Activated CD8-positive, alpha-beta memory T cell treated with anti-CD3 and anti-CD28 coated beads, Interleukin-2, amount 50 U/mL, for 1 hour (primary cell): ENCODE results near the gene SOD3.

ENCODE experiments used
- DNase-seq: peaks from one replicate; pipeline ENCODE4 v3.0.0-alpha.2; 2020; ENCODE audit errors: extremely low read depth

Gene SOD3, protein sequence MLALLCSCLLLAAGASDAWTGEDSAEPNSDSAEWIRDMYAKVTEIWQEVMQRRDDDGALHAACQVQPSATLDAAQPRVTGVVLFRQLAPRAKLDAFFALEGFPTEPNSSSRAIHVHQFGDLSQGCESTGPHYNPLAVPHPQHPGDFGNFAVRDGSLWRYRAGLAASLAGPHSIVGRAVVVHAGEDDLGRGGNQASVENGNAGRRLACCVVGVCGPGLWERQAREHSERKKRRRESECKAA

DNA sequence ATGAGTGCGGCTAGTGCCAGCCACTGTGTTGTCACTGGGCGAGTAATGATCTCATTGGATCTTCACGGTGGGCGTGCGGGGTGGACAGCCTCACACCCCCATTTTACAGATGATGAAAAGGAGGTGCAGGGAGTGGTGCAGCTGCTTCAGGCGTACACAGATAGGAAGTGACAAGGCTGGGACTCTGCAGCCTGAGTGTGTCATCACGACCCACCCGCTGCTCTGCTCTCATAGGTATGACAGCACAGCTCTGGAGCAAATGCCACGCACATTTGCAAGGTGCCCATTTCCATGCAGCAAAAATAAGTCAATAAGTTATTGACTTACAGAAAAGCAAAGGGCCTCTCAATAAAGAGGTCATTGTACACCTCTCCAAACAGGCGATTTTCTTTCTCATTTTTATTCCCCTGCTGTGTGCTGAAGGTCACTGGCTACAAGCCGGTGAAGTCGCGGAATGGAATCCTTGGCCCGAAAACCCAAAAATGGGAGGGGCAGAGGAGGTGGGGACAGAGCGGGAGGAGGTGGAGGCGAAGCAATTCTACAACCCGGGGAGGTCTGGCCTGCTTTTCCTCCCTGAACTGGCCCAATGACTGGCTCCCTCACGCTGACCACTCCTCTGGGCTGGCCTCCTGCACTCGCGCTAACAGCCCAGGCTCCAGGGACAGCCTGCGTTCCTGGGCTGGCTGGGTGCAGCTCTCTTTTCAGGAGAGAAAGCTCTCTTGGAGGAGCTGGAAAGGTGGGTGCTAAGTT is at the start of gene SOD3:
TSS of gene SOD3 (plus strand) at position 658 of the 750 bp plus-strand sequence. CDS start 3,949 bp downstream, outside the sequence.
- no peak for DNase-seq

DNA sequence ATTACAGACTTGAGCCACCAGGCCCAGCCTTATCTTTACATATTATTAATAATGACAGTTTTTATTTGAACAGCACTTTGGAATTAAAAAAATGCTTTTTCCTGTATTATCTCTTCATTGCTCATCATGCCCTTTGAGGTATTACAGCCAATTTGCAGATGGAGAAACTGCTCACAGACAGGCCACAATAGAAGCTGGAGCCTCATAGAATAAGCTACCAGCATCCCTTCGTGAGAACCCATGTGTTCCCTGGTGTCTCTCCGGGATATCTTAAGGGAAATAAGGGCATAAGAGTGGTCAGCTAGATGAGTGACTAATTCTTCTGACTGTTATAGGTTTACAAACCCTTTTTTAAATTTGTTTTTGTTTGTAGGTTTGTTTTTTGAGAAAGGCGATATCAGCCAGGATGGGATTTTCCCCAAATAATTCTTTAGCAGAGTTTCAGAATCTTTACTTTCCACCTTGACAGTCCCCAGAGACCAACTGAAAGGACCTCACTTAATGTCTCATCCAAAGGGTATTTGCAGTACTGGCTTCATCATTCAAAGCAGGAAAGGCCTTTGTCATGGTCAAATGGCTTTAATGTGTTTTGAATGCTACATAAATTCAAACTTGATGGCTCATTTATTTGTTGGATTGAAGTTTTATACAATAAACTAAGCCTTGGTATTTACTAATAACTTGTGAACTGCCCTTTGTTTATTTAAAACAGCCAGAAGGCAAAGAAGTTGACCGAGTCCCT is 48.0 kb upstream of the SOD3 start:
- no peak for DNase-seq

DNA sequence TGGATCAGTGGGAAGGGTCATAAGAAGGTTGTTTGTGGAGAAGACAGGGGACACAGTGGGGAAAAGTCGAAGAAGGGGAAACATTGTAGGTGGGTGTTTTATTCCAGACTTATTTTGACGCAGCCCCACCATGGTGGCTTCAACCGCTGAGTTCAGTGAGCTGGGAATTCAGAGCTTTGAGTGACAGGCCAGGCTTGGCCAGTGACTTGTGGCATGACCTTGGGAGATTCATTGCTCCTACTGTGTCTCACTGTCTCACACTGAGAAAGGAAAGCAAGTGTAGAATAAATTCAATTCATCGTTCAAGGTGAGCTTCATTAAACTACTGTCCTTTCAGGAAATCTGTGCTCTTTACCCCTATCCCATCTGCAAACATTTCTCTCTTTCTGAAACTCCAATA is 47.4 kb upstream of the SOD3 start:
- no peak for DNase-seq

DNA sequence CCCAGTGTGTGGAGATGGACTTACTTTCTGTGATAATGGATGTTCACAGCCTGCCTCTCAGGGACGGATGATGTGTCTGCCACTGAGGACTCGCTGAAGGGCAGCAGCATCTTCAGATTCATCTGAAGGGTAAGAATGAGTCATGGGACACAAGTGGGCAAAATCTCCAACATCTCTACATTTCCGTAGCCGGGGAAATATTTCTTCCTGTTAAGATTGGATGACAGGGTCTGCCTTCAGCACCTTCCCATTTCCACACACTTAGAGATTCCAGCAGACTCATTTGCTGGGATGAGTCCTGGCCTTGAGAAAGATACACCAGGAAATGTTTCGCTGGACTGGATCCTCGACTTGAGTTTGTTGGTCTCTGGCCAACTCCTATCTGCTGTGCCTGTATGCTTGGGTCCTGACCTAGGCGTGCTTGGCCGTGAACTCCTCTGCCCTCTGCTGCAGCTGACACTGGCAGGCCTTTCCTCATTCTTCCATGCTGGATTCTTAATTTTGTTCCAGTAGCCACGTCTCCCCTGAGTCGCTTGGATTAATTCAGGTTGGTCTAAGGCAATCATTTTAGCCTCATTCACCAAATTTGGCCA is 46.5 kb upstream of the SOD3 start:
- no peak for DNase-seq

DNA sequence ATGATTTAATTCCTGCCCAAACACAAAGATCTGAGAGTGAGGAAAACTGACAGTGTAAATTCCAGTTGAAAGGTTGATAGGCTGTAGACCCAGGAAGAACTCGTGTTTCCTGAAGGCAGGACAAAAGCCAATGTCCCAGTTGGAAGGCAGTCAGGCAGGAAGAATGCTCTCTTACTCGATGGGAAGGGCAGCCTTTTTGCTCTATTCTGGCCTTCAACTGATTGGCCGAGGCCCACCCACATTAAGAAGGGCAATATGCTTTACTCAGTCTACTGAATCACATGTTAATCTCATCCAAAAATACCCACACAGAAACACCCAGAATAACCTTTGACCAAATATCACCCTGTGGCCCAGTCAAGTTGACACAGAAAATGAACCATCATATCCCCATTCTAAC is 45.3 kb upstream of the SOD3 start:
- no peak for DNase-seq

DNA sequence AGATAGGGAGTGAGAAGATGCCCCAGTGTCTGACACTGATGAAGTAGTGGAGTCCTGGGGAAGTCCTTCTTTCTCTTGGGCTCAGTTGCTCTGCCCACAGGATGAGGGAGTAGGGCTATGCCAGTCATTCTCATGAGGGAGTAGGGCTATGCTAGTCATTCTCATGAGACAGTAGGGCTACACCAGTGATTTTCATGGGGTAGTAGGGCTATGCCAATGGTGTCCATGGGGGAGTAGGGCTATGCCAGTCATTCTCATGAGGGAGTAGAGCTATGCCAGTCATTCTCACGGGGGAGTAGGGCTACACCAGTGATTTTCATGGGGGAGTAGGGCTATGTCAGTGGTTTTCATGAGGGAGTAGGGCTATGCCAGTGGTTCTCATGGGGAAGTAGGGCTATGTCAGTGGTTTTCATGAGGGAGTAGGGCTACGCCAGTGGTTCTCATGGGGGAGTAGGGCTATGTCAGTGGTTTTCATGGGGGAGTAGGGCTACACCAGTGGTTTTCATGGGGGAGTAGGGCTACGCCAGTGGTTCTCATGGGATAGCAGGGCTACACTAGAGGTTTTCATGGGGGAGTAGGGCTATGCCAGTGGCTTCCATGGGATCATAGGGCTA is 43.3 kb upstream of the SOD3 start:
- no peak for DNase-seq

DNA sequence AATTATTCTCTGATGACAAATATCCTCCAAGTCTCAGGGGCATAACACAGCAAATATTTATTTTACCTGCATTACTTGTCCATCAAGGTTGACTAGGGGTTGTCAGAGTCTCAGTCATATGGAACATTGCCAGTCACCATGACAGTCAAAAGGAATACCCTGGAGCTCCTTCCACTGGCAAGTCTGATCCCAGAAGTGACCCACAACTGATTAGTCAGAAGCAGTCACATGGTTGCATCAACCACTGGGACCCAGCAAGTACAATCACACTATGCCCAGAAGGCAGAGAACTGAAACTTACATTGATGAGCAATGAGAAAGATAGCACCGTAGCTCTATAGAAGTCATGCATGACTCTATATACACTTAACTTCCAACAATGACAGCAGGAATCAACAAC is 41.9 kb upstream of the SOD3 start:
- no peak for DNase-seq

DNA sequence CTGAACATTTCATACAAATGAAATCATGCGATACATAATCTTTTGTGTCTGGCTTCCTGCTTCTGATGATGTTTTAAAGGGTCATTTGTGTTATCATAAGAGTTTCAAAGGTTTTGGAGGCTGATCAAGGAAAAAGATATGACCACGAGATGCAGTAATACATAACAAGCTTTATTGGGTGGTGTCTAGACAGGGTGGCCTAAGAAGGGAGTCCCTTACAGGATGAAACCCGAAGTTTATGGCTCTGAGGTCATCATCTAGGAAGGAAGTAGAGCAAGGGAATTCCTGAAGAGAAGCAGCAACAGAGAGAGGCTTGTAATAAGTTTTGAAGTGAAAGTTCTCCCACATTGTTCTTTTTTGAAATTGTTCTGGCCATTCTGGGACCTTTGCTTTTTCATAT is 40.8 kb upstream of the SOD3 start:
- DNase-seq, result no peak

DNA sequence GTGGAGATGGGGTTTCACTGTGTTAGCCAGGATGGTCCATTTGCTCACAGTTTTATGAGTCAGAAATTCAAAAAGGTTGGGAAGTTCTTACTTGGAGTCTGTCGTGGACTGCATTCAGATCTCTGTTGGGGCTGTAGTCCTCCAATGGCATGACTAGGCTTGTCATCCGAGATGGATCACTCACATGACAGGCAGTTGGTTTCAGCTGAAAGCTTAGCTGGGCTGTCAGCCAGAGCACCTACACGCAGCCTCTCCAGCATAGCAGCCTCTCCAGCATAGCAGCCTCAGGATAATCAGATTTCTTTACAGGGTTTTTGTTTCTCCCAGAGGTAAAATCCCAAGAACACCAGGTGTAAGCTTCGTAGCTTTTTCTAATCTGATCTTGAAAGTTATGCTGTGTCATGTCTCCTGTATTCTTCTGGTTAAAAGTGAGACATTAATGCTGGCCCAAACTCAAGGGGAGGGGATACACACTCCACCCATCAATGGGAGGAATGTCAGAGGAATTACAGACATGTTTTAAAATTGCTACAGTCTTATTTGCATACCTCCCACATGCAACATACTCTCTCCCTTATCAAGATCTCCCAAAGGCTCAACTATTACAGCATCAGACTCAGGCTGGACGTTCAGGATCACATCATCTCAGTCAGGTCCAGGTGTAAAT is 31.6 kb upstream of the SOD3 start:
- no peak for DNase-seq

DNA sequence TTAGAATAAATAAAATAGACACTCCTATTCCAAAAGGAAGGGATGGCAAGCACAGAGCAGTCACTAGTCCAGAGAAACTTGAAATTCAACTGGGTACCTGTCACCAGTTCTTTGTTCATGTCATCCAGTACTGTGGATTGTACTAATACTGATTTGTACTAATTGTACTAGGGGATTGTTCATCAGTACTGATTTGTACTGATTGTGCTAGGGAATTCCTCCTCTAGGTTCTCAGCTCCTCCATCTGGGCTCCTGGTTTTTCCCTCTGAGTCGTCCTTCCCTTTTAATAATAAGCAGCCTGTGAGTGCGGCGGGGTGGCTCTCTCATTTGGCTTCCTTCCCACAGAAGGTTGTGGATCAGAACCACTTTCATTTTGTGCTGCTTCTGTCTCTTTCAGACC is 31.0 kb upstream of the SOD3 start:
- no peak for DNase-seq

DNA sequence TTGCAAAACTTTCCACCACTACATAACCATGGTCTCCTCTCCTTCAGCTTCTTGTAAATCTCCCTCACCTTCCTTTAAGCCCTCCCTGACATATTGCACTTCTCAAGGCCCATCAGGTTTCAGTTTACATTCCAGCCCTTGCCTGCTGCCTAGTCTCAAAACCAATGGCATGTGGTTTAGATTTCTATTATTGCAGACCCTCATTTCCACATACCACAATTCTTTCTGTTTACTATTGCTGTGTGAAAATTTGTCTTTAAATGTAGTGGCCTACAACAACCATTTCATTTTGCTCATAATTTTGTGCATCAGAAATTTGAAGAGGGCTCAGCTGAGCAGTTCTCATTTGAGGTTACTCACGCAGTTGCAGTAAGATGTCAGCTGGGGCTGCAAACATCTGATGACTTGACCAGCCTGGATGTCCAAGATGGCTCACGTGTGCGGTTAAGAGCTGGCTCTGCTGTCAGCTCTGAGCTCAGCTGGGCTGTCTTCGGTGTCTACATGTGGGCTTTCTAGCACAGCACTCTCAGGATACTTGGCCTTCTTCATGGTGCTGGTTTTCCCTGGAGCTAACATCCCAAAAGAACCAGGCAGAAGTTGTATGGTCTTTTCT is 29.9 kb upstream of the SOD3 start:
- no peak for DNase-seq

DNA sequence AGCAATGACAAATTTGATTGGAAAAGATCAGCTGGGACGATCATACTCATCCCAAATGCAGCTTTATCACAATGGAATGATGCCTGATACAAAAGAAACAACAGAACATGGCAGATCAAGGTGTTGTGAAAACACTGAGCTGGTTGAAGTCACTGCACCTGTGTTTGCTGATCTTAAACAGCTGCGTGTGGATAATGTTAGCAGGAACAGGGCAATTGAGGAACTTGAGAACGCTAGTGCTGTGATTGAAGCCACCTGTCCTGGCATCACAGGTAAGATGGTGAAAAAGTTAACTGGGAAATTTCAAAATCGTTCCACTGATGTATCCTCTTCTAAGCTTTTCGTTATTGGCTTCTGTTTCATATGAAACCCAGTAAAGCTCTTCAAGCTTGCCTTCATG is 27.4 kb upstream of the SOD3 start:
- DNase-seq, result no peak

DNA sequence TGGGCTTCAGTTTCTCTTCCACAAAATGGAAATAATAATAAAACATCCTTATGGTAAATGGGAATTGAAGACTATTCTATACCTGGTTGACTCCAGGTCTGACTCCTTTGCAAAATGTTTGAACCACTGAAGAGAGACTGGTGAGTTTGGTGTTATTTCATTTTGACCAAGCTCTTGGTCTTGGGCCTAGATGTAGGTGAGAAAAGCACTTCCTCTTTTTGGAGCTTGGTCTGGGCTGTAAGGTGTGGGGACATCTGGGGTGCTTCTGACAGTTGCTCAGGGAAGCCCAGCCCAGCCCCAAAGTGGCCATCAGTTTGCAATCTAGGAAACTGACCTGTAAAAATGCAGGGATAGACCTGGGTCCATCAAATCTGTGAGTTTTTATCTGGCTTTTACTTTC is 26.8 kb upstream of the SOD3 start:
- DNase-seq, result no peak

DNA sequence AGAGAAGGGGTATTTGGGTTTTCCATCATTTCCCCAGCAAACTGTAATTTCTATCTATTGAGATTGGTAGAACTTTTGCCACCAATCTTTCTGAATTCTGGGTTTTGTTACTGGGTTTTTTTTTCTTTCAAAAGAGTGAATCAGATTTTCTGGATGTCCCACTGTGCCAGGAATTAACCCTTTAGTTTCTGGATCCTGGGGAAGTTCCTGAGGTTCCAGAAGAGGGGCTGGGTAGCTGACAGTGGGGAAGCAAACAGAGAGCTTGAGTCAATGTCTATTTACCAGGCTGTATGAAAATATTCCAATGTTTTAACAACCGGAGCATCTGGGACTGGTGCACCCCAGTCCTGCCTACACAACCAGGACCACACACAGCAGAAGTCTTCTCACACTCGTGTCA is 25.8 kb upstream of the SOD3 start:
- no peak for DNase-seq

DNA sequence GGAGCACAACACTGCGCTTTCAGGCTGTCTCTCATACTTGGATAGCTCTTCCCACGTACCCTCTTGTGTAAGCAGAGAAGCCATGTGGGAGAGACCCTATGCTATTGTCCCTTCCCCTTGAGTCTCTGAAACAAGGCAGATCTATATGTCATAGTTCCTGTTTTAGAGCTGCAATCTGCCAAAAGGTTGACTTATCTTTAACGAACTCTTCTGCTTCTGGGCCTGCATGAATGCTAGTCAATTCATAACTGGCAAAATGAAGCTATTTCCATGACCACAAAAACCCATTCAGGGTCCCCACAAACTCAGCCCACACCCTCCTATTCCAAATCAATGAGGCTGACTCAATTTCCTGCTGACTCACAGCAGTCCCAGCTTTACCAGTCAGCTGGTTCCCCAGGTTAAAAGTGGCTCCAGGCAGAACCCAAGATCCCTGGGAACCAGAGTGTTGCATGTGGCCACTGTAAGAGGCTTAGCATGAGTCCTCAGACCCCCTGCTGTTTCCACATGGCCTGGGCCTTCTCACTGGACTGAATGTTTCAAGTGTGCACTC is 25.3 kb upstream of the SOD3 start:
- no peak for DNase-seq

DNA sequence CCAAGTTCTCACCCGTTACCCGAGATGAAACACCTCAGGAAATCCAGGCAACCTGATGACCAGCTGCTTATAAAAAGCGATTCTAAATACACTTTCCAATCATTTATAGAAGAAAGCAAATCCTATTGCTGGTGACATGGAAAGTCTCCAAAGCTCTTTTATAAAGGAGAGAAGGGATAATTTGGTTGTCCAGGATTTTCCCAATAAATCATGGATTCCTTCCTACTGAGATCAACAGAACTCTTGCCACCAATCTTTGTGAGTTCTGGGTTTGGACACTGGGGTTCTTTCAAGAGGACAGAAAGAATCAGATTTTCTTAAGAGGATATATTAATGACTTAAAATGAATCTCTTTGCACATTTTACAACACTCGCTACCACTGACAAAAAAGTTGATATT is 24.7 kb upstream of the SOD3 start:
- no peak for DNase-seq

DNA sequence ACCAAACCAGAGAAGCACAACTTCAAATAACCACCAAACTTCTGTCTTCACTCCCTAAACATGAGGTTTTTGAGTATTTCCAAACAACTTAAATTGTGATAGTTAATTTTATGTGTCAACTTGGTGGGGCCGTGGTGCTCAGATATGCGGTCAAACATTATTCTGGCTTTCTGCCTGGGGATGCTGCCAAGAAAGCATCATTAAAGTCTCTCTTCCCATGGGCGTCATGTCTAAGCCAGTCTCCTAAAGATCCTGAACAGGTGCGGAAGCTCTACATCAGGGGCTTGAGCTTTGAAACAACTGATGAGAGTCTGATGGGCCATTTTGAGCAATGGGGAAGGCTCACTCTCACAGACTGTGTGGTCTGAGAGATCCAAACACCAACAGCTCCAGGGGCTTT is 24.1 kb upstream of the SOD3 start:
- DNase-seq, result no peak

DNA sequence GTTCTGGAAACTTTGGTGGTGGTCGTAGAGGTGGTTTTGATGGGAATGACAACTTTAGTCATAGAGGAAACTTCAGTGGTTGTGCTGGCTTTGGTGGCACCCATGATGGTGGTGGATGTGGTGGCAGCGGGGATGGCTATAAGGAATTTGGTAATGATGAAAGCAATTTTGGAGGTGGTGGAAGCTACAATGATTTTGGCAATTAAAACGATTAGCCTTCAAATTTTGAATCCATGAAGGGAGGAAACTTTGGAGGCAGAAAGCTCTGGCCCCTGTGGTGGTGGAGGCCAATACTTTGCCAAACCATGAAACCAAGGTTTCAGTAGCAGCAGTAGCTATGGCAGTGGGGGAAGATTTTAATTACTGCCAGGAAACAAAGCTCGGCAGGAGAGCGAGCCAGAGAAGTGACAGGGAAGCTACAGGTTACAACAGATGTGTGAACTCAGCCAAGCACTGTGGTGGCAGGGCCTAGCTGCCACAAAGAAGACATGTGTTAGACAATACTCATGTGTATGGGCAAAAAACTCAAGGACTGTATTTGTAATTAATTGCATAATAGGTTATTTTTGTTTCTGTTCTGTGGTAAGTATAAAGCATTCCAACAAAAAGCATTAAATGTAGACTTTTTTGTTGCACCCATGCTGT is 23.2 kb upstream of the SOD3 start:
- no peak for DNase-seq

DNA sequence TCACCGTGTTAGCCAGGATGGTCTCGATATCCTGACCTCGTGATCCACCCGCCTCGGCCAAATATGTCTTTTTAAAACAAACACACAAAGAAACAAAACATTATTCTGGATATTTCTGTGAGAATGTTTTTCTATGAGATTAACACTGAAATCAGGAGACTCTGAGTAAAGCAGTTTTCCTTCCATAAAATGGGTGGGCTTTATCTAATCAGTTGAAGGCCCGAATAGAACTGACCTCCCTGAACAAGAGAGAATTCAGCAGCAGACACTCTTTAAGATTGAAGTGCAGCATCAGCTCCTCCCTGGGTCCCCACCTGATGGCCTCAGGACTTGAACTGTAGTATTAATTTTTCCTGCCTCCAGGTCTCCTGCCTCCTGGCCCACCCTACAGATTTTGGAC is 22.4 kb upstream of the SOD3 start:
- no peak for DNase-seq

DNA sequence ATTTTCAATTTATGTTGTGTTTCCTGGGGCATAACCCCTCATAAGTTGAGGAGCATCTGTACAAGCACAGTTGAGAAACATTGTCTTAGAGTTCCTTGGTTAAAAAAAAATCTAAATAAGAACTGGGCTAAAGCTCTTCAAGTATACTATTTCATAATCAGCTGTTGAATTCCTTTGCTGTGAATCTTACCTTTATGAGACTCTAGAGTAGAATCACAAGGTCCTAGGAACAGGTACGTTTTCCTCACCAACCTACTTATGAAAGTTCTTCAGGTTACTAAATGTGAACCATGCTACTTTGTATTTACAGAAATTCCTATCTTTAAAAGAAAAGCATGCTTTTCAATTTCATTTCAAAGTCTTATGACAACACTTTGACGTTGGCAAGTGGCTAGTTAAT is 20.9 kb upstream of the SOD3 start:
- no peak for DNase-seq
